Measurements from ENCODE around the gene PKP3.
A peak's percentile ranks its signal among the peaks of the same experiment; 100 is the strongest.
"Not testable (repeated sequence)": the region's sequence is repeated elsewhere in the genome, so short reads cannot be mapped to it uniquely, and the experiment has no call there.

The PKP3 gene, protein sequence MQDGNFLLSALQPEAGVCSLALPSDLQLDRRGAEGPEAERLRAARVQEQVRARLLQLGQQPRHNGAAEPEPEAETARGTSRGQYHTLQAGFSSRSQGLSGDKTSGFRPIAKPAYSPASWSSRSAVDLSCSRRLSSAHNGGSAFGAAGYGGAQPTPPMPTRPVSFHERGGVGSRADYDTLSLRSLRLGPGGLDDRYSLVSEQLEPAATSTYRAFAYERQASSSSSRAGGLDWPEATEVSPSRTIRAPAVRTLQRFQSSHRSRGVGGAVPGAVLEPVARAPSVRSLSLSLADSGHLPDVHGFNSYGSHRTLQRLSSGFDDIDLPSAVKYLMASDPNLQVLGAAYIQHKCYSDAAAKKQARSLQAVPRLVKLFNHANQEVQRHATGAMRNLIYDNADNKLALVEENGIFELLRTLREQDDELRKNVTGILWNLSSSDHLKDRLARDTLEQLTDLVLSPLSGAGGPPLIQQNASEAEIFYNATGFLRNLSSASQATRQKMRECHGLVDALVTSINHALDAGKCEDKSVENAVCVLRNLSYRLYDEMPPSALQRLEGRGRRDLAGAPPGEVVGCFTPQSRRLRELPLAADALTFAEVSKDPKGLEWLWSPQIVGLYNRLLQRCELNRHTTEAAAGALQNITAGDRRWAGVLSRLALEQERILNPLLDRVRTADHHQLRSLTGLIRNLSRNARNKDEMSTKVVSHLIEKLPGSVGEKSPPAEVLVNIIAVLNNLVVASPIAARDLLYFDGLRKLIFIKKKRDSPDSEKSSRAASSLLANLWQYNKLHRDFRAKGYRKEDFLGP

DNA sequence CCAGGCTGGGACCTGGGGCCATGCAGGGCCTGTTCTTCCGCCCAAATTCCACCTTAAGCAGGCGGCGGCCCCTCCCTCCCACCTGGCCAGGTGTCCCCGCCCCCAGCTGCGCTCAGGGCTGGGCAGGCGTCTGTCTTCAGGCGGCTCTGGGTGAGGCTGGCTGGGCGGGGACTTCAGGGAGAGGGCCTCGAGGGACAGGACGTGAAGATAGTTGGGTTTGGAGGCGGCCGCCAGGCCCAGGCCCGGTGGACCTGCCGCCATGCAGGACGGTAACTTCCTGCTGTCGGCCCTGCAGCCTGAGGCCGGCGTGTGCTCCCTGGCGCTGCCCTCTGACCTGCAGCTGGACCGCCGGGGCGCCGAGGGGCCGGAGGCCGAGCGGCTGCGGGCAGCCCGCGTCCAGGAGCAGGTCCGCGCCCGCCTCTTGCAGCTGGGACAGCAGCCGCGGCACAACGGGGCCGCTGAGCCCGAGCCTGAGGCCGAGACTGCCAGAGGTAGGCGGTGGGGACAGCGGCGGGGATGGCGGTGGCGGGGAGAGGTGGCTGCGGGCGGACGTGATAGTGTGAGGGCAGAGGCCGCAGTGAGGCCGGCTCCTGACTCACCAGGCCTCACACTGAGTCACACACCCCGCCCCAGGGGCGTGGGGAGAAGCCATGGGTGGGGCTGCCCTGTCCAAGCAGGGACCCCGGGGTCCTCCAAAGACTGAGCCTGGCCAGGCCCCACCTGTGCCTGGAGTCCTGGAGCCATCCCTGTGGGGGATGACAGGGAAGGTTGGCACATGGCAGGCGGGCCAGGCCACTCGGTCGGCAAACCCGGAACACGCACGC is at the start of gene PKP3:
PKP3 (plus strand) TSS at position 176 of the 824 bp plus-strand sequence; CDS start at position 260, 84 bp downstream.
- no peak within 1 kb of the TSS for H3K4me3 Mint-ChIP-seq
- H3K9me3 Mint-ChIP-seq (ENCODE audit: low read depth) = no peaks in the 10 kb centered on the region
- no peak within 1 kb of the TSS for H3K27ac Mint-ChIP-seq
- no peaks in the 10 kb centered on the region for H3K36me3 Mint-ChIP-seq
- no peaks in the 10 kb centered on the region for H3K27me3 Mint-ChIP-seq
- H3K4me1 Mint-ChIP-seq (ENCODE audit: low read depth) = no peaks in the 10 kb centered on the region

DNA sequence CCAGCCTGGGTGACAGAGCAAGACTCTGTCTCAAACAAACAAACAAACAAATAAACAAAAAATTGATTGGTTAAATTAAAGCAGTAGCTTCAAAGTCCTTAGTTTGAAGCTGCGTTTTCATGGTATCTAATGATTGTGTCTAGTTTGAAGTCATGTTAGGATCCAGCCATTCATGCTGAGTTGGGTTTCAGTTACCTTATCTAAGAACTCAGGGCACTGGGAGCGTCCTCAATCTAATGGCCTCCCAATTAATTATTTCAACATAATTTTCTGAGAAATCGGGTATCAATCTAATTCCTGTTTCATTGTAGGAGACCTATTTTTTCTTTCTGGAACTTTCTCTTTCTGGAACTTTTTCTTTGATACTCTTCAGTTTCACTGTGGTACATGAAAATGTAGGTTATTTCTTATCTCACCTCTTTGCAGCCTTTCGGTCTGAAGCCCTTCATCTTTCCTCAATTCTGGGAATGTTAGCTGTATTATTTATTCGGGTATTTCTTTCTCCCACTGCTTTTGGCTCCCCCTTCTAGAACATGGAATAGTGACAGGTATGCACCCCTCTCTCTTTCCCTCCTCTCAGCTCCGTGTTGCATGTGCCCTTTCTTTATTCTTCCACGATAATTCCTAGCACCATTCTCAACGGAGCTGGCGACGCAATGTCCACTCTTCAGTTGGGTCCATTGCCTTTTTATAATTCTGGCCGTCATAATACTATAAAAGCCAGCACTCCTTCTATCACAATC is 49.0 kb upstream of the PKP3 start:
- H3K36me3 Mint-ChIP-seq = peaks cover 2% of the 10 kb centered on the region
- peaks cover 23% of the 10 kb centered on the region for H3K4me1 Mint-ChIP-seq (ENCODE audit: low read depth)
- H3K4me3 Mint-ChIP-seq = no peak overlapping the region
- H3K9me3 Mint-ChIP-seq (ENCODE audit: low read depth) = no peaks in the 10 kb centered on the region
- no peak overlapping the region for H3K27ac Mint-ChIP-seq
- H3K27me3 Mint-ChIP-seq = no peaks in the 10 kb centered on the region

DNA sequence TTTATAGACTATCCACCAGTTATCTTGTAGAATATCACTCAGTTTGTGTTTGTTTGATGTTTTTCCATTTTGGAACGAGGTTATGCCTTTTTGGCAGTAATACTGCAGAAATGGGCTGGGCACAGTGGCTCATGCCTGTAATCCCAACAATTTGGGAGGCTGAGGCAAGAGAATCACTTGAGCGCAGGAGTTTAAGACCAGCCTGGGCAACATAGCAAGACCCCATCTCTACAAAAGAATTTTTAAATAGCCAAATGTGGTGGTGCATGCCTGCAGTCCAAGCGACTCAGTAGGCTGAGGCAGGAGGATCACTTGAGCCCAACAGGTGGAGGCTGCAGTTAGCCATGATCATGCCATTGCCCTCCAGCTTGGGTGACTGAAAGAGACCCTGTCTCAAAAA is 47.5 kb upstream of the PKP3 start:
- H3K36me3 Mint-ChIP-seq = peaks cover 1% of the 10 kb centered on the region
- H3K27ac Mint-ChIP-seq = no peak overlapping the region
- H3K9me3 Mint-ChIP-seq (ENCODE audit: low read depth) = no peaks in the 10 kb centered on the region
- no peak overlapping the region for H3K4me3 Mint-ChIP-seq
- H3K4me1 Mint-ChIP-seq (ENCODE audit: low read depth) = peaks cover 22% of the 10 kb centered on the region
- H3K27me3 Mint-ChIP-seq = no peaks in the 10 kb centered on the region

DNA sequence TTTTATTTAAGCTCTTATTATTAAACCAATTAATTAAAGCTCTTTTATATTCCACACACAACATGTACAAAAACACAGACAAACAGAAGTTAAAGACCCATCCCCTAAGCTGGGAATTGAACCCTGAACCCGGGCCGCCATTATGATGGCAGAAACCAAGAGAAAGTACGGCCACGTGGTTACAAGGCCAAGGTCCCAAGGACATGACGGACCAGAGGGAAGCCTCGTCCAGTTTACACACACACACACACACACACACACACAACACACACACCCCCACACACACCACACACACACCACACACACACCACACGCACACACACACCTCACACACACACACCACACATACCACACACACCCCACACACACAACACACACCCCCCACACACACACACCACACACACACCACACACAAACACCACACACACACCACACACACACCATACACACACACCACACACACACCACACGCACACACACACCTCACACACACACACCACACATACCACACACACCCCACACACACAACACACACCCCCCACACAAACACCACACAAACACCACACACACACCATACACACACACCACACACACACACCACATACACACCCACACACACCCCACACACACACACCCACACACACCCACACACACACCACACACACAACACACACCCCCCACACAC is 44.6 kb upstream of the PKP3 start:
- not testable (repeated sequence) for H3K36me3 Mint-ChIP-seq; H3K4me3 Mint-ChIP-seq; H3K27me3 Mint-ChIP-seq; H3K27ac Mint-ChIP-seq; H3K9me3 Mint-ChIP-seq (ENCODE audit: low read depth)
- H3K4me1 Mint-ChIP-seq (ENCODE audit: low read depth) = peaks cover 33% of the 10 kb centered on the region

DNA sequence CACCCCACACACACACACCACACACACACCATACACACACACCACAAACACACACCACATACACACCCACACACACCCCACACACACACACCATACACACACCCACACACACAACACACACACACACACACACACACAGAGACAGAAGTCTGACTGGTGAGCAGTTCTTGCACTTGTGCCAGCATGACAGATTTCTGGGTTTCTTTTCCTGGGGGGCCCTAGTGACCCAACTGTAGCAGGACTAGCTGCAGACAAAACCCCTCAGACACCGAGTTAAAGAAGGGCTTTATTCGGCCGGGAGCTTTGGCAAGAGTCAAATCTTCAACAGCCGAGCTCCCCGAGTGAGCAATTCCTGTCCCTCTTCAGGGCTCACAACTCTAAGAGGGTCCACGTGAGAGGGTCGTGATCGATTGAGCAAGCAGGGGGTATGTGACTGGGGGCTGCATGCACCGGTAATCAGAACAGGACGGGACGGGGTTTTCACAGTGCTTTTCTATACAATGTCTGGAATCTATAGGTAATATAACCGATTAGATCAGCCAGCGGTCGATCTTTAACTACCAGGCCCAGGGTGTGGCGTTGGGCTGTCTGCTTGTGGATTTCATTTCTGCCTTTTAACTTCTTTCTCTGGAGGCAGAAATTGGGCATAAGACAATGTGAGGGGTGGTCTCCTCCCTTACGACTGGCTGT is 43.8 kb upstream of the PKP3 start:
- not testable (repeated sequence) for H3K4me3 Mint-ChIP-seq; H3K27me3 Mint-ChIP-seq; H3K9me3 Mint-ChIP-seq (ENCODE audit: low read depth); H3K36me3 Mint-ChIP-seq
- Mint-ChIP-seq H3K27ac (peak overlapping the region; percentile 80), H3K4me1 (ENCODE audit: low read depth) (peaks cover 38% of the 10 kb centered on the region)

DNA sequence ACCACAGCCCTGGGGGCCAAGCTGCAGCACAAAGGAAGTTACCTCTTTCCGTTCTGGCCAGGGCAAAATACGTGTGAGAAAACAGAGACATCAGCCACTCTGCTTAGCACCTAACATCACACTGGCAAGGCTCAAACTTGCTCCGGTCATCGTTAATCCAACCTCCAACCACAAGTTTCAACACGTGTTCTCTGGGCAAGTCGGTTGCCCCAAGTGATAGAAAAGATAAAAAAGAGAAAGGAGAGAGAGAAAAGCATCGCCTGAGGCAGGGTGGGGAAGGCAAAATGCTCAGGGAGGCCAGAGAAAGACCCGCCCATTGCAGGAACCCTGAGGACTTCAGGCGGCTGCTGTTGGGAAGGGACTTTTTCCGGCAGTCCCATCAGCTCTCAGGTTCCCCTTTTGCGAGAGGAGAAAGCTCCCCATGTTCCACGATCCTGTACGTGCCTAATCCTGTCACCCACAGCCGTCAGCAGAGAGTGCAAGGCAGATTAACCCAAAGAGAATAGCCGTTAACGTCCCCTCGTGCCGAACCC is 43.2 kb upstream of the PKP3 start:
- H3K4me1 Mint-ChIP-seq (ENCODE audit: low read depth) = peaks cover 39% of the 10 kb centered on the region
- H3K4me3 Mint-ChIP-seq = no peak overlapping the region
- H3K27me3 Mint-ChIP-seq = no peaks in the 10 kb centered on the region
- peak overlapping the region; percentile 80 for H3K27ac Mint-ChIP-seq
- no peaks in the 10 kb centered on the region for H3K36me3 Mint-ChIP-seq
- H3K9me3 Mint-ChIP-seq (ENCODE audit: low read depth) = no peaks in the 10 kb centered on the region

DNA sequence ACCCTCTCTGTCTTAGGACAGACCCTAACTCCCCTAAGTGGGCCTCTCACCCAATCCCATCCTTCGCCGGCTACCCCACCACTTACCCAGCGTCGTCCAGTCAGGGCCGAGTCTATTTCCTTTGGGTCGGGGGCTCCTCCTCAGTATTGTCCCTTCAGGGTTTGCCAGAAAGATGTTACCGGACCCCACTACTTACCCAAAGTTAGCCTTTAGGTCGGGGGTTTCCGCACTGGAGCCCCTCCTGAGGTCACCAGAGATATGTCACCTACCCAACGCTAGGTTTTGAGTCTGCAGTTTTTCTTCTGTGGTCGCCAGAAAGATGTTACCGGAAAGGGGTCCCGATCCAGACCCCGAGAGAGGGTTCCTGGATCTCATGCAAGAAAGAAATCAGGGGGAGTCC is 42.6 kb upstream of the PKP3 start:
- Mint-ChIP-seq H3K4me1 (ENCODE audit: low read depth) (peaks cover 39% of the 10 kb centered on the region), H3K27ac (no peak overlapping the region)

DNA sequence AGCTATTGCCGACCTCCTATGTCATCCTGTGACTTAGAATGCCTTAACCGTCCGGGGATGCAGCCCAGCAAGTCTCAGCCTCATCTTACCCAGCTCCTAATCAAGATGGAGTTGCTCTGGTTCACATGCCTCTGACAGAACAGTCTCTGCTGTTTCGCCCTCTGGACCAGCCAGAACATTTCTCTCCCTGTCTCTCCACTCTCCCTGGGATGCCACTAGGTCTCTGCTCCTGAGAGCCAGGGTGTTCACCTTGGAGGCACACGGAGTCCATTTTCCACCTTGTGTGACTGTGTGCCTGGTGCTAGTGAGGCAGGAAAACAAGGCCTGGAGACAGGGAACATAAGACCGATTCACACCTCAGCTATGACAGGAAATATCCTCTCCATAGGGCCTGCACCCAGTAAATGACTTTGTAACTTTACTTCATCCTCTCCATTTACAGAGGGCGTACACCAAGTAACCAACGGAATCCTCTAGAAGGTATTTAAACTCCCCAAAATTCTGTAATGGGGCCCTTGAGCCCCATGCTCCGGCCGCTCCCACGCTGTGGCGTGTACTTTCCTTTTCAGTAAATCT is 41.5 kb upstream of the PKP3 start:
- no peaks in the 10 kb centered on the region for H3K27me3 Mint-ChIP-seq
- H3K4me1 Mint-ChIP-seq (ENCODE audit: low read depth) = peaks cover 39% of the 10 kb centered on the region
- H3K27ac Mint-ChIP-seq = peak overlapping the region; percentile 75
- no peak overlapping the region for H3K4me3 Mint-ChIP-seq
- no peaks in the 10 kb centered on the region for H3K36me3 Mint-ChIP-seq
- H3K9me3 Mint-ChIP-seq (ENCODE audit: low read depth) = no peaks in the 10 kb centered on the region

More for the DNA sequence above, 42.6 kb upstream of the PKP3 start:
- H3K27me3 Mint-ChIP-seq = no peaks in the 10 kb centered on the region
- H3K9me3 Mint-ChIP-seq (ENCODE audit: low read depth) = no peaks in the 10 kb centered on the region
- H3K36me3 Mint-ChIP-seq = no peaks in the 10 kb centered on the region
- H3K4me3 Mint-ChIP-seq = no peak overlapping the region

DNA sequence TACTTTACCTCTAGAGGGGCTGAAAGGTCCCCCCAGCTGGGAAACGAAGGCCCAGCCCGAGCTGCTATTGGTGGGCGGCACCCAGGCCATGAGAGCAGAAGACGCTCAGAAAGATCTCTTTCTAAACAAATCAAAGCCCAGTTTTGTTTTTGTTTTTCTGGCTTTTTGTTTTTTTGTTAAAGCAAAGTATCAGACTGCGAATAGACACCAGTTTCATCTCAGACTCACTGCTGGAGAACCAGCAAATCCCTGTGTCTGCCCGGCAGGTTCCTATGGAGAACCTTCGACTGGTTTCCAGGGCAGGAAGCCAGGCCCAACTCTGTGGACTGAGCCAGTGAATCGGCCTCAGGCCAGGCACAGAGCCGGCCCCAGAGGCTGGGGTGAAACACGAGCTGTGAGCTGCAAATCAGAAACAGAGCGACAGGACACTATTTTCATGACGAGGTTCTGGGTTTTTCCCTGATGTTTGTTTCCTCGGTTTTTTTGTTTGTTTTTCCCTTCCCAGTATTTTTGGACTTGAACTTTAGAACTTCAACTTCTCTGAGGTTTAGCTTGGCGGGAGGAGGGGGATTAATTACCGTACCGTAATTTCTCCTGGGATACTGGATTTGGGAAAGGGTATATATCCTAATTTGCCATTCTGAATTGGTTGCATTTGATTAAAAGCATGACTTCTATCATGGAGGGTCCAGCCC is 40.7 kb upstream of the PKP3 start:
- no peaks in the 10 kb centered on the region for H3K9me3 Mint-ChIP-seq (ENCODE audit: low read depth)
- H3K27me3 Mint-ChIP-seq = no peaks in the 10 kb centered on the region
- peak overlapping the region; percentile 75 for H3K27ac Mint-ChIP-seq
- H3K4me3 Mint-ChIP-seq = peak overlapping the region; percentile 12
- H3K4me1 Mint-ChIP-seq (ENCODE audit: low read depth) = peaks cover 39% of the 10 kb centered on the region
- H3K36me3 Mint-ChIP-seq = no peaks in the 10 kb centered on the region

DNA sequence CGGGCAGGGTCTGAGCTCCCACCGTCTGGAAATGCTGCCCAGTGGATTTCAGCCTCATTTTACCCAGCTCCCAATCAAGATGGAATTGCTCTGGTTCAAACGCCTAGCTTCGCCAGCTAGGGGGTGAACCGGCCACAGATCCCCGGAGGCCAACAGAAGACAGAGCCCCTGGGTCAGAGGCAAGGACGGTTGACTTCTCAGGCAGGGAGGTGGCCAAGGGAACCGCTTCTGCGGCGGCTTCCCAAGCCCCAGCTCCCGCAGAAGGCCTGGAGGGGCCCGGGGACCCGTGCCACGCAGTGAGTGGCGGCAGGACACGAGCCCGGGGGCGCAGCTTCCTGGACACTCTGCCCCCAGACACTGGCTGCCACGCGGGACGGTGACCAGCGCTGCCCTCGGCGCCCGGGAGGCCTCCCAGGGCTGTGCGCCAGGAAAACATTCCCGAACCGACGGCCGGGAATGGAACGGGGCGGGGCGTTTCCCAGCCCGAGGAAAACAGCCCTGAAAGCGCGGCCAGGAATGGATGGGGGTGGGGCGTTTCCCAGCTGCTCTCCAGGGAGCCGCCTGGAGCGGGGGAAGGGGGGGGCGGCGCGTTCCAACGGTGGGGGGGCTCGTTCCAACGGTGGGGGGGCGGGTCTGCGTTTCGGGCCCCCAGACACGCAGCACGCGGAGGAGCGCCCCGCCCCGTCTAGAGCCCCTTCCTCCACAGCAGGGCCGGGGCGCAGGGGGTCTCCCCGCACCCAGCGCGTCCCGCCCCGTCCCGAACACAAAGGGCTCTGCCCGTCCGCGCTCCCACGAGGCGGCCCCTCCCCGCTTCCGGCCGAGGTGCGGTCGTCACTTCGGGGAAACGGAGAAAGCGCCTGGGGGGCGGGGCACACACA is 38.2 kb upstream of the PKP3 start:
- H3K36me3 Mint-ChIP-seq = no peaks in the 10 kb centered on the region
- H3K9me3 Mint-ChIP-seq (ENCODE audit: low read depth) = no peaks in the 10 kb centered on the region
- peak overlapping the region; percentile 86 for H3K4me3 Mint-ChIP-seq
- H3K4me1 Mint-ChIP-seq (ENCODE audit: low read depth) = peaks cover 40% of the 10 kb centered on the region
- H3K27me3 Mint-ChIP-seq = peaks cover 2% of the 10 kb centered on the region
- H3K27ac Mint-ChIP-seq = peak overlapping the region; percentile 94

DNA sequence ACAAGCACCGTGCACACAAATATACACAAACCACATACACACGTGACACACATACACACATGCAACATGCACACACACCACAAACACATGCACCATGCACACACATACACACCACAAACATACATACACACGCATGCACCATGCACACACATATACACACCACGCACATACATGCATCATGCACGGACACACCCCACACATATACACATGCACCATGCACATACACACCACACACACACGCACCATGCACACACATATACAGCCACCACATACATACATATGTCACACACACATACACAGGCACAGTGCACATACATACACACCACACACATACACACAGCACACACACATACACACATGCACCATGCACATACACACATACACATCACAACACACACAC is 37.4 kb upstream of the PKP3 start:
- Mint-ChIP-seq H3K36me3 (no peaks in the 10 kb centered on the region), H3K9me3 (ENCODE audit: low read depth) (no peaks in the 10 kb centered on the region), H3K4me3 (no peak overlapping the region), H3K4me1 (ENCODE audit: low read depth) (peaks cover 32% of the 10 kb centered on the region), H3K27ac (no peak overlapping the region), H3K27me3 (peaks cover 2% of the 10 kb centered on the region)

DNA sequence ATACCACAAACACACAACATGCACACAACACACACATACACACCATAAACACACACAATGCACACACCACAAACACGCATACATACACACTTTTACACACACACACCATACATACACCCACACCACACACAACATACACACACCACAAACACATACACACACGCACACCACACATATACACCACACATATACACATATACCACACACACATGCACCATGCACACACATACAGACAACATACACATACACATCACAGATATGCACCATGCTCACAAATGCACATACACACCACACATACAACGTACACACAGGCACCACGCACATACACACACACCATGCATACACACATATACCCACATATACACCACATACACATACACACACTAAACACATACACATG is 36.4 kb upstream of the PKP3 start:
- H3K27me3 Mint-ChIP-seq = peaks cover 2% of the 10 kb centered on the region
- H3K27ac Mint-ChIP-seq = no peak overlapping the region
- H3K36me3 Mint-ChIP-seq = no peaks in the 10 kb centered on the region
- no peaks in the 10 kb centered on the region for H3K9me3 Mint-ChIP-seq (ENCODE audit: low read depth)
- H3K4me3 Mint-ChIP-seq = no peak overlapping the region
- peaks cover 31% of the 10 kb centered on the region for H3K4me1 Mint-ChIP-seq (ENCODE audit: low read depth)
